Measurements from ENCODE around the gene MRPL12. TPM values are rescaled to one million over a fixed set of nuclear protein-coding genes. Genes with fewer than 3 reads are reported as not detected.

The MRPL12 gene
- polyA plus RNA-seq, 4 donors = 26.8 to 53.8 (median 41.6) TPM

GRCh38 chr17:81715107-81715871 lies 12.1 kb downstream of the MRPL12 start:
- no peak for DNase-seq (ENCODE audit: low read depth in 4 of 4, low spot score in 3 of 4)

- DNase-seq (ENCODE audit: low read depth in 4 of 4, low spot score in 3 of 4) = no peak
Measured at GRCh38 chr17:81715872-81716673, 12.9 kb downstream of the MRPL12 start.

GRCh38 chr17:81716674-81716996 lies 13.5 kb downstream of the MRPL12 start:
- DNase-seq (ENCODE audit: low read depth in 4 of 4, low spot score in 3 of 4) = no peak

GRCh38 chr17:81717049-81717765 lies 14.0 kb downstream of the MRPL12 start:
- DNase-seq (ENCODE audit: low read depth in 4 of 4, low spot score in 3 of 4) = no peak

- no peak for DNase-seq (ENCODE audit: low read depth in 4 of 4, low spot score in 3 of 4)
Measured at GRCh38 chr17:81717766-81718089, 14.6 kb downstream of the MRPL12 start.

- DNase-seq (ENCODE audit: low read depth in 4 of 4, low spot score in 3 of 4) = no peak
Measured at GRCh38 chr17:81719410-81720266, 16.5 kb downstream of the MRPL12 start.

GRCh38 chr17:81720267-81721071 lies 17.3 kb downstream of the MRPL12 start:
- DNase-seq (ENCODE audit: low read depth in 4 of 4, low spot score in 3 of 4) = no peak

- DNase-seq (ENCODE audit: low read depth in 4 of 4, low spot score in 3 of 4) = no peak
Measured at GRCh38 chr17:81722184-81723120, 19.3 kb downstream of the MRPL12 start.

- DNase-seq (ENCODE audit: low read depth in 4 of 4, low spot score in 3 of 4) = no peak
Measured at GRCh38 chr17:81723651-81724209, 20.6 kb downstream of the MRPL12 start.

GRCh38 chr17:81725439-81725838 lies 22.3 kb downstream of the MRPL12 start:
- no peak for DNase-seq (ENCODE audit: low read depth in 4 of 4, low spot score in 3 of 4)

- DNase-seq (ENCODE audit: low read depth in 4 of 4, low spot score in 3 of 4) = no peak
Measured at GRCh38 chr17:81726004-81726403, 22.8 kb downstream of the MRPL12 start.

- DNase-seq (ENCODE audit: low read depth in 4 of 4, low spot score in 3 of 4) = no peak
Measured at GRCh38 chr17:81727324-81728031, 24.3 kb downstream of the MRPL12 start.

- DNase-seq (ENCODE audit: low read depth in 4 of 4, low spot score in 3 of 4) = no peak
Measured at GRCh38 chr17:81733507-81734404, 30.6 kb downstream of the MRPL12 start.

GRCh38 chr17:81734405-81735263 lies 31.5 kb downstream of the MRPL12 start:
- DNase-seq (ENCODE audit: low read depth in 4 of 4, low spot score in 3 of 4) = no peak

- DNase-seq (ENCODE audit: low read depth in 4 of 4, low spot score in 3 of 4) = no peak
Measured at GRCh38 chr17:81735264-81736102, 32.3 kb downstream of the MRPL12 start.
